ENCODE results near the gene RDM1.

DNA sequence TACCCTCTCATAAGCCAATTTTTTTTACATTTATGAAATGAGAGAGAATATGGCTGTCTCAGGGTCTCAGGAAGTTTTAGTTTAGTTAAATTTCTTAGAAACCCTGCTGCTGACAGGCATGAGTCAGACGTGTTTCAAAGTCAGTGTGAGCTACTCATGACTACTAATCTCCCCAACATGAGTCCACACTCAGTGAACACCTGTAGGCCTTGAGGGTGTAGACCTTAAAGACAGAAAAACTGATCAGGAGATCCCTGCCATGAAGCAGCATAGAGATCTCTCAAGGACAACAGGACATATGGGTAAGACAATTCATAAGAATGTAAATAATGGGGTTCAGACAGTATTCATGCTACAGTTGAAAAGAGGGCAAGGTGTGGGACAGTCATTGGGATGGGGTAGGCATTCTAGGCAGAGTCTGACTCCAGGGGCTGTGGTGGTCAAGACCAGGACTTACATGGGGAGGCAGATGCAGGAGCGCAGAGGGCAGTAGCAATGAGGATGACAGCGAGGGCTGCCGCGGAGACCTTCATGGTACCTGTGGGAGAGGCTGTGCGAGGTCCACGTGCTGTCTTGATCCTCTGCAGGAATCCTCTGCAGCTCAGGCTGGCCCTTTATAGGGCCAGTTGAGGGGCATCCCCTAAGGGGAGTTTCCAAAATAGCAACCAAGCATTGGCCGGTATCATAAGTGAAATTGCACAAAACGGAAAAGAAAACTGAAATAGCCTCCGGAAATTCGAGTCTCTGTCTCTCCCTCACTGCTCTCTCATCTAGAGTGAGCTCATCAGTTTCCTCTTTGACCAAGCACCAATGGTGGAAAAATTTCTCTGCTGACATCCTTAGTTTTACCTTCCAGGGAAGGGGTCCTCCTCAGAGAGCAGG lies 50.6 kb downstream of the RDM1 start, which contains the start of gene CCL5:
- TF ChIP-seq, protein P1, sequence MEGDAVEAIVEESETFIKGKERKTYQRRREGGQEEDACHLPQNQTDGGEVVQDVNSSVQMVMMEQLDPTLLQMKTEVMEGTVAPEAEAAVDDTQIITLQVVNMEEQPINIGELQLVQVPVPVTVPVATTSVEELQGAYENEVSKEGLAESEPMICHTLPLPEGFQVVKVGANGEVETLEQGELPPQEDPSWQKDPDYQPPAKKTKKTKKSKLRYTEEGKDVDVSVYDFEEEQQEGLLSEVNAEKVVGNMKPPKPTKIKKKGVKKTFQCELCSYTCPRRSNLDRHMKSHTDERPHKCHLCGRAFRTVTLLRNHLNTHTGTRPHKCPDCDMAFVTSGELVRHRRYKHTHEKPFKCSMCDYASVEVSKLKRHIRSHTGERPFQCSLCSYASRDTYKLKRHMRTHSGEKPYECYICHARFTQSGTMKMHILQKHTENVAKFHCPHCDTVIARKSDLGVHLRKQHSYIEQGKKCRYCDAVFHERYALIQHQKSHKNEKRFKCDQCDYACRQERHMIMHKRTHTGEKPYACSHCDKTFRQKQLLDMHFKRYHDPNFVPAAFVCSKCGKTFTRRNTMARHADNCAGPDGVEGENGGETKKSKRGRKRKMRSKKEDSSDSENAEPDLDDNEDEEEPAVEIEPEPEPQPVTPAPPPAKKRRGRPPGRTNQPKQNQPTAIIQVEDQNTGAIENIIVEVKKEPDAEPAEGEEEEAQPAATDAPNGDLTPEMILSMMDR (conservative IDR thresholded peaks at IDR 0.05 in 1 of 2, IDR thresholded peaks at IDR 0.05 in 1 of 2; ENCODE audit: low read depth in 1 of 2, low read length in 2 of 2), result no peak
- TF ChIP-seq EZH2 (IDR thresholded peaks at IDR 0.05; ENCODE audit: low read length, missing control alignments), result no peak

All from fibroblast of lung (primary cell).